Inflammatory macrophage (primary cell): ENCODE results near the gene CKS2.
"Not testable (repeated sequence)": the region's sequence is repeated elsewhere in the genome, so short reads cannot be mapped to it uniquely, and the experiment has no call there.

Experiments used
- DNase-seq, 2 donors: peaks; one replicate each; pipeline ENCODE4 v3.0.0-alpha.2; 2020 to 2022

CKS2 gene

DNA sequence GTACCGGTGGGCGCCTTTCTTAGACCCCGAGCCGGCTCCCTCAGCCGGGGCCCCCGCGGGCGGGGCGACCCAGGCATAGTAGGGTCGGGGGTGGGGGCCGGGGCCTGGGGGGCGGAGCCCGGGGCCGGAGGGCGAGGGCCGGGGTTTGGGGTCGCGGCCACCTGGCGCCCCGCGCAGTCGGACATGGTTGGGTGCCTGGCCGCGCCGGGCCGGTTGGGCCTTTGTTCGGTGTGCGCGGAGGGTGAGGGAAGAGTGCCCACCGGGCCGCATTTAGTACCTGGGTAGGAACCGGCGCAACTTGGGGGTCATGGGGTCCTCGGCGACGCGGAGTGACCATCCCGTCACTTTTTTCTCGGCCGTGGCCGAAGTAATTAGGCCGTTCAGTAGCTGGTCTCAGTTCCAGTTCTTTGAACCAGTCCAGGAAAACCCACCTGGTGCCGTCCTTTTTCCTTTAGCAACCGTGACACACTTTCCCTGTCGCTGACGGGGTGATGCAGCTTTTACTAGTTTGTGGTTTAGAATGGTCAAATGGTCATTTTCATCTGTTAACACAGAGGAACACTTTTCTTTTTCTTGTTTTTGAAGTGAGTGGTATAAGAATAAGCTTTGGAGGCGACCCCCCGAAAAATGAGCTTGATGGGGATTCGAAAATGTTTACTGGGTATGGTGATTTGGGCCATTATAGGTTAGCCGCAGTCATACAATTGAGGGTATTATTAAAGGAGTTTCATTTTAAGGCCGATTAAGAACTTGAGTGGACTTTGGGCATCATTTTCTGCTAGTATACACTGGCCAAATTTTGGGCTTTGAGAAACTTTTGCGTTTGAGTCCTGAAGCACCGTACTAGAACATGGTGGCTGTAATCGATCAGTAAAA is 589 bp downstream of the CKS2 start:
- no peak for DNase-seq

DNA sequence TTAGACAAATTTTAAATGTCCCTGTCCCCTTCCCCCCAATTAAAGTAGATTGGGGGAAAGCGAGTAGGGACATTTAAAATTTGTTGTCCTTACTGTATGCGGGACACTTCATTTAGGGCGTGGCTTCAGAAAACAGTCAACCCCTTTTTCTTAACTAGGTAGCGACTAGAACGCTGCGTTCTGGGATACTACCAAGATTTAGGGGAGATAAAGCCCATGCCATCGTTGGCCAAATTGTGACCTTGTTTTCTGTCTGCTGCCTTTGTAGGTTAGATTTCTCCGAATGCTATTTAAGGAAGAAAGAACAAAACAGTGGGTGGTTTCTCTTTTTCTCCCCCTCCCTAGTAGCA is 1.2 kb downstream of the CKS2 start:
- DNase-seq: peak; percentile 13 to 20

DNA sequence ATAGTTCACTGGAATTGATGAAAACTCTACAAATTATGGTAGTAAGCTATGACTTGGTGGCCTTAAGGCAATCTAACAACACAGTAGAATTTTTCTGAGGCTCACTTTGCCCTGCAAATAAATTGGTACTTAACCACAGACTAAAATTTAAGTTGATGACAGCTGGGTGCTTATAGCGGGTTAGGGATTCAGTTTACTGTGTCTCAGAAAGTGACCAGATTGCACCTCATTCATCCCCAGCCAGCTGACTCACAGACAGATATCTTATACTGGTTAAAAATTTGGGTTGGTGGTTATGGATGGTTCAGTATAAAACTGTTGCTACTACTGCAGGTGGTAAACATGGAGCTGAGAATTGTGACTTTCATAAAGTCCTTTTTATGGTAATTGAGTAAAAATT is 2.8 kb downstream of the CKS2 start:
- DNase-seq: no peak

DNA sequence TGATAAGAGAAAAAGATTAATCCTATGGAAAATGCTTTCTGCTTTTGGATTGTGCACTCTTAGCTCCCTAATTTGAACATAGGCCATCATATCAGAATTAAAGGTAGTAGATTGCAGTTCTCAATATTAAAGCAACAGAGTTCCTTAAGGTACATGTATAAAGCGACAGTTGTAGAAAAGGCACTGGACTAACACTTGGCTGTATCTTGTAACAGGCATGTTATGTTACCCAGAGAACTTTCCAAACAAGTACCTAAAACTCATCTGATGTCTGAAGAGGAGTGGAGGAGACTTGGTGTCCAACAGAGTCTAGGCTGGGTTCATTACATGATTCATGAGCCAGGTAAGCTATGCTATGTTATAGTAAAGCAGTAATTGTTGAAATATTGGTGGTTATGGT is 4.0 kb downstream of the CKS2 start:
- DNase-seq: no peak

DNA sequence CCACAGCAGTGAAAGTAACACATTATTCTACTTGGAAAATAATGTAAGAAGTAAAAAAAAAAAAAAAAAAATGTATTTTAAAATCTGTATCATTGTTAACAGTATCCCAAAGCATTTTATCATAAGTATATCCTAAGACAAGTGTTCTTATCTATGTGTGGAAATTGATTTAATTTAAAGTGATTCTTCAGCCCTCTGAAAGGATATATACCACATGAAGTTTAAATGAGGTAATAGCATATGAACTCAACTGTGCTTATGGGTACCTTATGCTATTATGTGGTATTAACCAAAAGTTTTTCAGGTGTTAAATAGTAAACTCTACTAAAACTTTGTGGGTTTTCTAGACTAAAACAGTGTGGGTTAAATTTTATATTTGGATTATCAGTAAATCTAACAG is 4.5 kb downstream of the CKS2 start:
- no peak for DNase-seq

DNA sequence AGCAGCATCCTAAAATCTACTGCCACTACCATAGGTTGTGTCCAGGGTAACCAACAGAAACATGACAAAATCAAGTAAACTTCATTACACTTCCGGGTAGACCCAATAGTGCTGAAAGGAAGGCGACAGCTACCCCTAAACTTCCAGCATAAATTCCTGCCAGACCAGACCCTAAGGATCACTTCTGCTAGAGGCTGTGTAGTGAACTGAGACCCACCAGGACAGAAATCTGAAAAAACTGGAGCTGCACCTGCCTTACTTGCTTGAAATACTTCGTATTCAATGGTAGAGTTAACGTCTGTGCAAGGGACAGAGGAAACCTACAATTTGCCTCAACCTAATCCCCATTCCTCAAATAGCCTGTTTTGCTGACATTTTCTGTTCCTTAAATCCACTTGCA is 6.3 kb downstream of the CKS2 start:
- DNase-seq: no peak

DNA sequence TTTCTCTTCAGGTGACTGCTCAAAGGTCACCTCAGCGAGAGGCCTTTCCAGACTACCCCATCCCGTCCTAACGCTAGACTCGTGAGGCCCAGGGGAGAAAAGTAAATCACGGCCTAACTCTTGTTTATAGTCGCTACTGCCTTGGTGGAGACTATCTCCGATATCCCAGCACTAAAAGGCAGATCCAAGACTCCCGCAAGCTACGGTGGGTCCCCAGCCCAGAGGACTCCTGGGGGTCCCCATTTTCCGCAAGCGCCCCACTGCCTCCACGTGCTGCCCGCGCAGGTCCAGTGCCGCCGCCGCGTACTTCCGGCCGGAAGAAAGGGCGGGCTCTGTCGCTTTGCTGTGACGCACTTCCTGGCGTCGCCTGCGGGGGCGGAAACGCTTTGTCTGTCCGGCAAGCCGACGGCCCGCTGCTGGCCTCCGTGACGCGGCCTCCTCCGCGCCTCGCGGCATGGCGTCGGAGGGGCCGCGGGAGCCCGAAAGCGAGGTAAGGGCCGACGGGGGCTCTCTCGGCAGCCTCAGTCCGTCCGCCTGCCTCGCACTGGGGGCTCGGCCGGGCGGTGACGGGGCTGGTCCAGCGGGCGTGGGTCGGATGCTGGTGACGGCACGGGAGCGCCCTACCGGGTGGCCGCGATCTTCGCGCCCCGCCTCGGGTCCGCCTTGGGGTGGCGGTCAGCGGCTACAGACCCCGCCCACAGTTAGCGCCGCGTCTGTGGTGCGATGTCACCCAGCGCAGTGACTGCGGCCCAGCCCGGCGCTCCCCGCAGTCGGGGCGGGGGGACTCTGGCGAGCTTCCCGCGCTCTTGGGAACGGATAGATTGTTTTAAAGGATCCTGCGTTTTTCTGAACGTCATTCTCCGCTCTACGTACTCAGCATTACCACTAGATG is 7.4 kb downstream of the CKS2 start, which contains the start of gene SECISBP2:
TSS of gene SECISBP2 (plus strand) at position 378 of the 892 bp plus-strand sequence. CDS start at position 455, 77 bp downstream.
- DNase-seq: peak; percentile 96 to 98

DNA sequence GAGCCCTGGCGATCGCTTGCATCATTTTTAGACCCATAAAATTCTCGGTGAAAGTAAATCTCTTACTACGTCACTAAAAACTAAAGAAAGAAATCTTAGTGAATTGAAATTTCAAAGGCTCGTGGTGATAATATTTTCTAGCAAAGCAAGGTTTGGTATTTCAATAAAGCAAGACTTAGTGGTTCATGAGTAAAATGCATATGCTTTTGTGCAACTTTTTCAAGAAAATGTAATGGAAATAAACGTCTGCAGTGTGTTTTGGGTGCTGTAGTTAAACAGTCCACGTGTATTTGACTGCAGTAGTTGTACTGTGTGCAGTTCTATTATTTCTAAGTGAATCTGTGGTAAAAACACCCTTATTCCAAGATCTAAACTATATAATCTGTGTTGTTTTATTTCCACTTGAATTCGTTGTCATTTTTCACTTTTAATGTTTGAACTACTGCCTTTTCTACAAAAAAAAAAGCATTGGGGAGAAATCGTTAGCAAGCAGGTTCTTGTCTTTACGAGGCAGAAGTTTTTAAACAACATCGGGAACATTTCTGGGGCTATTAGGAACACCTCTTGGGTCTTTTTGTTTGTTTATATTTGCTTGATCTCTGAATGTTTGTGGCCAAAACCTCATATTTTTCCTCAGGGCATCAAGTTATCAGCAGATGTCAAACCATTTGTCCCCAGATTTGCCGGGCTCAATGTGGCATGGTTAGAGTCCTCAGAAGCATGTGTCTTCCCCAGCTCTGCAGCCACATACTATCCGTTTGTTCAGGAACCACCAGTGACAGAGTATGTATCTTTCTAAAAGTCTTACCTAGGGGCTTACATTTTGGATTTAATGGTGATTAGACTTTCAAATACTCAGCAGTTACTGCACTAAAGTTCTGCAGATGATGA is 8.3 kb downstream of the CKS2 start:
- no peak for DNase-seq

DNA sequence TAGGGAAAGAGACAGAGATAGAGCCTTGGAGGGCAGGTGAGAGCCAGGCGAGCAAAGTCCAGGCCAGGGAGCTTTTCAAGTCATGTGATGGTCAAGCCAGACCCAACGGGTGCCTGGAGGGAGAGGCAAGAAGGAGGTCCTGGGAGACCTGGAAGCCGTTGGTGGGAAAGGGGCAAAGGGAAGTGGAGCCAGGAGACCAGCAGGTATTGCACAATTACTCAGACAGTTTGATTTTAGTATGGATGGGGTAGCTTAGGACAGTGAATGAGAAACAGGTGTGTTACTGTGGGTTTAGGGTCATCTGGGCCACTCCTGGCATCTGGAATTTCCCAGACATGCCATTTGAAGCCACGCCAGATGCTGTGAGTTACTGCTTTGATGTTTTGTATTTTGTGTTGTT is 12.4 kb downstream of the CKS2 start:
- DNase-seq: no peak

DNA sequence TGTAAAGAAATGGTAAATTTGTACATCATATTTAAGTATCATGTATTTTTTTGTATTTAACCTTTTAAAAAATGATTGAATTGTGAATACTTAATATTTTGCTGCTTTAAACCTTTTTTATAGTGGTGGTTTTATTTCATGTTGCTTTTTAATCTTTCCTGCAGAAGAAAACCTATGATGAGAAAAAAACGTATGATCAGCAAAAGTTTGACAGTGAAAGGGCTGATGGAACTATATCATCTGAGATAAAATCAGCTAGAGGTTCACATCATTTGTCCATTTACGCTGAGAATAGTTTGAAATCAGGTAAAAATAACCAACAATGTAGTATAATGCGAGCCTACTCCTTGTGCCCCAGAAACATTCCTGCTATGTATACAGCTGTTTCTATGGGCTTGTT is 14.7 kb downstream of the CKS2 start:
- DNase-seq: no peak

DNA sequence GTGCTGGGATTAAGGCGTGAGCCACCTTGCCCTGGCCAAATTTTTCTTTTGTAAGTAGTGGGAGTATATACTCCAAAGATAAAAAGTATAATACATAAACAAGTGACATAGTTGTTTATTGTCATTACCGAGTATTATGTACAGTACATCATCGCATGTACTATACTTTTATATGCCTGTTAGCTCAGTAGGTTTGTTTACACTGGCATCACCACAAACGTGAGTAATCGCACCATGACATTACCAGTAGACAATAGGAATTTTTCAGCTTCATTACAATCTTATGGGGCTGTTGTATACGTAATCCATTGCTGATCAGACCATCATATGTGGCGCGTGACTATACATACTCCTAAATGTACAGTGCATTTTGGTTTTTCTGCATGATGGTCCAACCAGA is 17.1 kb downstream of the CKS2 start:
- DNase-seq: no peak

DNA sequence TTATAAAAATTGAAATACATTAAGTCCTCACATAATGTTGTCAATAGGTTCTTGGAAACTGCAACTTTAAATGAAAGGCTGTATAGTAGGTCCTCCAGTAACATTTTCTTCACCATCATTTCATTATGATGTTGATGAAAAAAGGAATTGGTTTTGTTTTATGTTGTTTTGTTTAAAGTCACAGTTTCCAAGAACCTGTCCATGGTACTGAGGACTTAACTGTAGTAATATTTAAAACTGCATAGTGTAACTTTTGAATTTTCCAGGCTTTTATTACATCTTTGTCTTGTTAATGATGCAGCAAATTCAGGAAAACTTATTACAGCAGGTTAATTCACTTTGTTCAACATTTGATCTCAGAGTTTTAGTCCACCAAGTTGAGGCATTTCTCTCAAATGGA is 18.9 kb downstream of the CKS2 start:
- no peak for DNase-seq

DNA sequence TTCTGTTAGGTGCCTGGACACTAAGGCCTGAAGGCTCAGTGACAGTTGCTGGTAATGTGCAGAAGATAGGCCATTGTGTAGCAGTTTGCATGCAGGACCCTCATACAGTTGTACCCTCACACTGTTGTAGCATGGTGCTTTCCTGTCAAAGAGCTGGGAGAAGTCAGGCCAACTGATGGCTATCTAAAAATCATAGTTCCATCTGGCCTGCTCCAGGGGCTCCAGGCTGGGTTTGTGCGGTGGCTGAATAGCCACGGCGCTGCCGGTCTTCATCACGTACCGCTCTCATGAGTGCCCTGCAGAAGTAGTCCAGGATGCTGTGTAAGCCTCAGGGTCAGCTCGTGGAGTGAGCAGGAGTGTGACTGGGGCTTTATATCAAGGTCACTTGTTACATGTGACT is 19.5 kb downstream of the CKS2 start:
- DNase-seq: no peak

DNA sequence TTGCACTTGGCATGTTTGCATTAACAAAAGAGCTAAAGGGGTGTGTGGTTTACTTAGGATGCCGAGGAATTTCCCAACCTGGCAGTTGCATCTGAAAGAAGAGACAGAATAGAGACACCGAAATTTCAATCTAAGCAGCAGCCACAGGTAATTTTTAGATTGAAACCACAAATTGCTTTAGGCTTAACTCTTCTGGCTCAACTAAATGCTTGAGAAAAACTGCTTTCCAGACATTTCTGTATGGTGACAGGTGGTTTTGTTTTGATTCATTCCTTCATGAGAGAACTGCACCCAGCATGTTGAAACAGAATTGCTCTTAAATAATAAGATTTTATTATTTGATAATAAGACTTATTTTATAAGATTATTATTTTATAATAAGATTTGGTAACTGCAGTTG is 28.8 kb downstream of the CKS2 start:
- no peak for DNase-seq

DNA sequence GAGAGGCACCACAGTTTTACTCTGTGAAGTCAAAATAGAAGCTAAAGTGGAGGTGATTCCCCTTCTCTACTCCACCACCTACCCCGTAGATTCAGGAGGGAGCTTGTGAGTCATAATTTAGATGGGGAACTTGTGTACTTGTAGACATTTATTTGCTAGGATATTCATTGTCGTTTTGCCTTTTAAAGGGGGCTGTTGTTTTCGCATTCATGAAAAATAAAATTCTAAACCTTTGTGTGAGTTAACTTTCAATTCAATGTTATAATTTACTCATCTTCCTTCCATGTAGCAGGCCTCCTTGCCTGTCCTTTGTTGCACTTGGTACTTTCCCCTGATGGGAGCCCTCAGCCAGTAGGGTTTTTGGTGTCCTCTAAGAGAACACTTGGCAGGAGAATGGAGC is 29.3 kb downstream of the CKS2 start:
- no peak for DNase-seq

DNA sequence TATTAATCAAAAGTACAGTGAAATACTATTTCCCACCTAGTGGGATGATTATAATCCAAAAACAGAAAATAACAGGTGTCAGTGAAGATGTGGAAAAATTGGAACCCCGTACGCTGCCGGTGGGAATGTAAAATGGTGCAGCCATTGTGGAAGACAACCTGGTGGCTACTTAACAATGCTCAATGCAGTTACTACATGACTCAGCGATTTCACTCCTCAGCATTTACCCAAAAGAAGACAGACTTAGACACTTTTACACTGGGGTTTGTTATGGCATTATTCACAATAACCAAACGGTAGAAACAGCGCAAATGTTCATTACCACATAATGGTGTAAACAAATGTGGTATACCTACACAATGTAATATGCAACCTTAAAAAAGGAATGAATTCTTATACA is 31.2 kb downstream of the CKS2 start:
- no peak for DNase-seq

DNA sequence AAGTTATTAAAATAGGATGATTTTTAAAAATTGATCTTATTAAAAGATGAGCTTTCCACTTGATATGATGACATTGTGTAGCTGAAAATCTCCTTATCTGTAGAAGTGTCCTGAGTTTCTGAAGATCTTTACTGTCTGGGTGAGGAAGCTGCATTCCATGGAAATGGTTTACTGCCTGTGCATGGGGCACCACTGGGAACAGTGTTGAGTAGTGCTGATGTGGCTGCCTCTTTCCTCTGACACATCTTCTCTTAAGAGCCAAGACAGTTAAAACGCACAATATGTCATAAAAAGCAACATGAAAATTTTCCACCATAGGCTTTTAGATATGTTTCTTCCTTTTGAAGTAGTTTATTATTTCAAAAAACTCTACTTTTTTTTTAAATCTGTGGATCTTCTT is 32.0 kb downstream of the CKS2 start:
- no peak for DNase-seq

DNA sequence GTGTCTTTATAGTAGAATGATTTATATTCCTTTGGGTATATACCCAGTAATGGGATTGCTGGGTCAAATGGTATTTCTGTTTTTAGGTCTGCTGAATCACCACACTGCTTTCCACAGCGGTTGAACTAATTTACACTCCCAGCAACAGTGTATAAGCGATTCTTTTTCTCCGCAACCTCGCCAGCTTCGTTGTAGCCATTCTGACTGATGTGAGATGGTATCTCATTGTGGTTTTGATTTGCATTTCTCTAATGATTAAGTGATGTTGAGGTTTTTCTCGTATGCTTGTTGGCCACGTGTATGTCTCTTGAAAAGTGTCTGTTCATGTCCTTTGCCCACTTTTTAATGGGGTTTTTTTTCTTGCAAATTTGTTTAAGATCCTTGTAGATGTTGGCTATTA is 32.8 kb downstream of the CKS2 start:
- DNase-seq: not testable (repeated sequence)

DNA sequence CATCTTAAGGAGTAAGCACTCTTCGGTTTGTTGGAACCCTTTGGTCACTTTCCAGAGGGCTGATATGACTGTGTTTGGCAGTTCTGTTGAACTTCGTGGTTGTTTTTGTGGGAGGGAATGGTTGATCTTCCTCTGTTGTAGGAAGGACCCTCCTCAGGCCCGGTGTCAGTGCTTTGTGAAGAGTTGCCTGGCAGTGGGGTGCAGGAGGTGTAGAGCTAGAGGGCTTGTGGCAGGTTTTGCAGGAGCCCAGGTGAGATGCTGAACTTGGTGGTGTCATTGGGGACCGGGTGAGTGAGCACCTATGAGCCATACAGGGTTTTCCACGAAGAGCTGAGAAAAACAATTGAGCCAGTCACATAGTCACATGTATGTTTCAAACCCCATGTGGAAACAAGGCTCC is 34.5 kb downstream of the CKS2 start:
- no peak for DNase-seq

DNA sequence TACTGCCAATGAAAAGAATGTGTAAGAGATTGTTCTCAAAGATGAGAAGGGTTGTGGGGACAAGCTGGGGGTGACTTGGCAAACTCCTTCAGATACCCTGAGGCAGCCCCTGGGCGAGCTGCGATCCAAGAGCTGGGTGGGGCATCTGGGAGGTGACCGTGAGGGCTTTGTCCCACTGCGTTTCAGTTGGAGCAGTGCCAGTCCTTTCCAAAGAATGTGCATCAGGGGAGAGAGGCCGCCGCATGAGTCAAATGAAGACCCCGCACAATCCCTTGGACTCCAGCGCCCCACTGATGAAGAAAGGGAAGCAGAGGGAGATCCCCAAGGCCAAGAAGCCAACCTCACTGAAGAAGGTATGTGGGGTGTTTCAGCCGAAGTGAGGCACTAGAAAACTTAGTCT is 35.7 kb downstream of the CKS2 start:
- no peak for DNase-seq

DNA sequence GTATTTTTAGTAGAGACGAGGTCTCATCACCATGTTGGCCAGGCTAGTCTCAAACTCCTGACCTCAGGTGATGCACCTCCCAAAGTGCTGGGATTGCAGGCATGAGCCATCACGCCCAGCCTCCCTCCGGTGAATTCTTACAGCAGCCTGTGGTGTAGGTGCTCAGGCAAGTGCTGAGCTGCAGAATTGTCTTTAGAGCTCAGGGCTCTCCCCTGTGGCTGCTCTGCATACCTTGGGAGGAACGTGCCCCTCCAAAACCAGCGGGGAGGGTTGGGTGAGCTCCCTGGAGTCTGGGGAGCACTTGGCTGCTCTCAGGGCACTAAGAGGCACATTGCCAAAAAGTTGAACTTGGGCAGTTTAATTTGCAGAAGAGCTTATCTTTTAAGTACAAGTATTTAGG is 36.7 kb downstream of the CKS2 start:
- no peak for DNase-seq

DNA sequence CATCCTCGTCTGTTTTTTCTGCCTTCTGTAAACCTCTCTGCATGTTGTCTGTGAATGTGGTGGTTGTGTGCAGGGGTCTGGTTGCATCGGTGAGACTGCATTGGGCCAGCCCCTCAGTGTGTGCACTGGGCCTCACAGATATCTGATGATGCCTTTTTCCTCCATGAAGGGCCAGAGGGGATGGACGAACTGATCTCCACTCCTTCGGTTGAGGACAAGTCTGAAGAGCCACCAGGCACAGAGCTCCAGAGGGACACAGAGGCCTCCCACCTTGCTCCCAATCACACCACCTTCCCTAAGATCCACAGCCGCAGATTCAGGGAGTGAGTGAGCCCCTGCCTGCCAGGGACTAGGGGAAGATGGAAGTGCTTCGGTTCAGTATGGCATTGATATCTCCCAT is 38.6 kb downstream of the CKS2 start:
- no peak for DNase-seq

DNA sequence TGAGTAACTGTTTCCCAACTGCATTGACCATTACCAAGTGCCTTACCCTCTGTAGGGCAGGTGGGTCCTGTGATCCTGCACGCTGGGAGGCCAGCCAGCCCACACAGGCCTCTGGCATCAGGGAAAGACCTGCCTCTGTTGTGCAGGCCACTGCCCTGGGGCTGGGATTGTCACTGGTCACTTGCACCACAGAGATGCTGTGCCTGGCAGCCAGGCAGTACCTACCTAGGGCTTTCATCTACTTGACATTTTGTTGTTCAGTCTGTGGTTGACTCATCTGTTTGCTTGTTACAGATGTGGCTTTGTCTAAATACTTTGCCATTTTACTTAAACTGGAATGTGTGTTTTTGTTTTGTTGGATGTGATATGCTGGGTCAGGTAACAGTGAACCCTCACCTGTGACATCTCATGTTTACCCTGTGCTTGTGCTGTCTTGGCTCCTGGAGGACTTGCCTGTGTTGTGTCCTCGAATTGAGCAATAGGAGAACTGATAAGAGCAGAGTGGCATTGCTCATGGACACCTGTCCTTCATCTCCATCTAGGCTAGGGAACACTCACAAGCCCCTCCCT is 40.1 kb downstream of the CKS2 start:
- DNase-seq: no peak
